WTC11 (cell line): ENCODE measurements around the gene CAPN3. TPM values are rescaled to one million over a fixed set of nuclear protein-coding genes. Genes with fewer than 3 reads are reported as not detected.

Experiments
- ATAC-seq: fragments of 200-7000 bp; cut with Tn5 transposase; 2 replicates; pipeline ENCODE4 v1.10.0; 2021; ENCODE audit warnings: mild to moderate bottlenecking, moderate library complexity
- CTCF ChIA-PET: fragments of 300-600 bp; sonication (Branson Sonifier 250); formaldehyde crosslinking; loops from one replicate; lab custom pipeline; 2021; ENCODE audit warnings: antibody characterized with exemption; lab: Charles Lee
- POLR2A ChIA-PET: fragments of 350-600 bp; sonication (Branson Sonifier 250); formaldehyde crosslinking; loops from one replicate; lab custom pipeline; 2021; ENCODE audit warnings: antibody characterized with exemption; lab: Charles Lee
- DNase-seq: peaks from one replicate; pipeline ENCODE4 v3.0.0; 2021; ENCODE audit warnings: low spot score
- H3K27ac Mint-ChIP-seq: 2 replicates; pipeline ENCODE4 v1.8.0; 2021; ENCODE audit warnings: mixed read lengths
- H3K27me3 Mint-ChIP-seq: 2 replicates; pipeline ENCODE4 v1.8.0; 2021; ENCODE audit warnings: low read depth, mild to moderate bottlenecking, moderate library complexity, mixed read lengths
- H3K36me3 Mint-ChIP-seq: 2 replicates; pipeline ENCODE4 v1.8.0; 2021; ENCODE audit warnings: mixed read lengths
- H3K4me1 Mint-ChIP-seq: 2 replicates; pipeline ENCODE4 v1.8.0; 2022; ENCODE audit warnings: mixed read lengths
- H3K4me3 Mint-ChIP-seq: 2 replicates; pipeline ENCODE4 v1.8.0; 2021; ENCODE audit warnings: mild to moderate bottlenecking, moderate library complexity, mixed read lengths
- H3K9me3 Mint-ChIP-seq: 2 replicates; pipeline ENCODE4 v1.8.0; 2021; ENCODE audit warnings: mixed read lengths
- EMX1 ChIP-seq: fragments of 250-450 bp; sonication (Bioruptor Pico); IDR thresholded peaks from 2 replicates; pipeline ENCODE4 v1.8.0; 2021; ENCODE audit warnings: mild to moderate bottlenecking
- GABPB1 ChIP-seq: sonication (generic); formaldehyde crosslinking; IDR thresholded peaks from 2 replicates; pipeline ENCODE4 v1.8.1; 2023; ENCODE audit warnings: mild to moderate bottlenecking, missing genetic modification reagents
- GTF2I ChIP-seq: fragments of 250-450 bp; sonication (Bioruptor Pico); conservative IDR thresholded peaks from 2 replicates; pipeline ENCODE4 v1.4.0; 2021; ENCODE audit warnings: mild to moderate bottlenecking
- HMGA2 ChIP-seq: fragments of 250-450 bp; sonication (Bioruptor Pico); IDR thresholded peaks from 2 replicates; pipeline ENCODE4 v1.4.0; 2021; ENCODE audit warnings: mild to moderate bottlenecking, moderate library complexity
- KAT7 ChIP-seq: sonication (generic); formaldehyde crosslinking; IDR thresholded peaks from 2 replicates; pipeline ENCODE4 v1.8.1; 2023; ENCODE audit warnings: missing genetic modification reagents, mild to moderate bottlenecking, borderline replicate concordance
- RORB ChIP-seq: fragments of 250-450 bp; sonication (Bioruptor Pico); IDR thresholded peaks from 2 replicates; pipeline ENCODE4 v1.9.0; 2021; ENCODE audit warnings: mild to moderate bottlenecking
- SMAD3 ChIP-seq: sonication (generic); formaldehyde crosslinking; IDR thresholded peaks from 2 replicates; pipeline ENCODE4 v1.8.0; 2022; ENCODE audit warnings: missing genetic modification reagents, mild to moderate bottlenecking, borderline replicate concordance
- ZNF219 ChIP-seq: sonication (generic); formaldehyde crosslinking; IDR thresholded peaks from 2 replicates; pipeline ENCODE4 v1.8.0; 2023; ENCODE audit warnings: missing genetic modification reagents, mild to moderate bottlenecking, borderline replicate concordance
- total RNA-seq: library from RNA; stranded (reverse); gene quantifications from 3 replicates; pipeline ENCODE4 v1.2.3, GENCODE V29; 2021
- TF ChIP-seq, protein P1 (sequence below): sonication (generic); formaldehyde crosslinking; IDR thresholded peaks from 2 replicates; pipeline ENCODE4 v1.8.0; 2023; ENCODE audit warnings: missing genetic modification reagents, mild to moderate bottlenecking, borderline replicate concordance
- TF ChIP-seq, protein P2 (sequence below): fragments of 250-450 bp; sonication (Bioruptor Pico); IDR thresholded peaks from 2 replicates; pipeline ENCODE4 v1.9.0; 2021; ENCODE audit warnings: mild to moderate bottlenecking, borderline replicate concordance
- TF ChIP-seq, protein P3 (sequence below): sonication (generic); formaldehyde crosslinking; IDR thresholded peaks from 2 replicates; pipeline ENCODE4 v1.8.1; 2023; ENCODE audit warnings: mild to moderate bottlenecking, missing genetic modification reagents, moderate library complexity
- TF ChIP-seq, protein P4 (sequence below): sonication (generic); formaldehyde crosslinking; IDR thresholded peaks from 2 replicates; pipeline ENCODE4 v1.8.1; 2023; ENCODE audit warnings: mild to moderate bottlenecking, missing genetic modification reagents, moderate library complexity
- TF ChIP-seq, protein P5 (sequence below): sonication (generic); formaldehyde crosslinking; IDR thresholded peaks from 2 replicates; pipeline ENCODE4 v1.8.0; 2023; ENCODE audit warnings: mild to moderate bottlenecking, missing genetic modification reagents
- TF ChIP-seq, protein P6 (sequence below): sonication (generic); formaldehyde crosslinking; IDR thresholded peaks from 2 replicates; pipeline ENCODE4 v1.8.1; 2022; ENCODE audit warnings: low read depth, missing genetic modification reagents, borderline replicate concordance

CAPN3 gene
- total RNA-seq, 1 experiment from 2014 or later = 0.70 TPM

DNA sequence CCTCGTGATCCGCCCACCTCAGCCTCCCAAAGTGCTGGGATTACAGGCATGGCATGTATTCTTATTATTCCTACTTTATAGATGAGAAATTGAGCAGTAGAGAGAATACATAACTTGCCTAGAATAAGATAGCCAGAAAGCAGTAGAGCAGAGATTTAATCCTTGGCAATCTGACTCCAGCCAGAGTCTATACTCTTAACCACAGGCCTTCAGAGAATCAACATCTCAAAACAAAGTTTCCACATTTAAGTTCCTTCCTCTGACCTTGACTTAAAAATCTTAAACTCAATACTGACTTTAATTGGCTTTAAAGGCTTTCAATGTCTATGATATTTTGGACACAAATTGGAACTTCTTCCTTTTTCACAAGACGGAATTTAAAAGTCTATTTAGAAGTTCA lies 94.5 kb downstream of the CAPN3 start:
- no peaks in the 10 kb centered on the region for H3K27me3 Mint-ChIP-seq
- DNase-seq (no peak), ATAC-seq (no peak)
- ChIA-PET POLR2A (interaction anchor here (0.7 kb wide), 2 partner anchors 41 to 113 kb away, joined by 3 to 4 read pairs; no protein-coding TSS in a partner anchor), CTCF (no interaction called here)
- H3K27ac Mint-ChIP-seq = no peak overlapping the region
- H3K9me3 Mint-ChIP-seq = no peaks in the 10 kb centered on the region
- no peak for TF ChIP-seq KAT7 (CRISPR knock-in tag)
- TF ChIP-seq, protein P1, sequence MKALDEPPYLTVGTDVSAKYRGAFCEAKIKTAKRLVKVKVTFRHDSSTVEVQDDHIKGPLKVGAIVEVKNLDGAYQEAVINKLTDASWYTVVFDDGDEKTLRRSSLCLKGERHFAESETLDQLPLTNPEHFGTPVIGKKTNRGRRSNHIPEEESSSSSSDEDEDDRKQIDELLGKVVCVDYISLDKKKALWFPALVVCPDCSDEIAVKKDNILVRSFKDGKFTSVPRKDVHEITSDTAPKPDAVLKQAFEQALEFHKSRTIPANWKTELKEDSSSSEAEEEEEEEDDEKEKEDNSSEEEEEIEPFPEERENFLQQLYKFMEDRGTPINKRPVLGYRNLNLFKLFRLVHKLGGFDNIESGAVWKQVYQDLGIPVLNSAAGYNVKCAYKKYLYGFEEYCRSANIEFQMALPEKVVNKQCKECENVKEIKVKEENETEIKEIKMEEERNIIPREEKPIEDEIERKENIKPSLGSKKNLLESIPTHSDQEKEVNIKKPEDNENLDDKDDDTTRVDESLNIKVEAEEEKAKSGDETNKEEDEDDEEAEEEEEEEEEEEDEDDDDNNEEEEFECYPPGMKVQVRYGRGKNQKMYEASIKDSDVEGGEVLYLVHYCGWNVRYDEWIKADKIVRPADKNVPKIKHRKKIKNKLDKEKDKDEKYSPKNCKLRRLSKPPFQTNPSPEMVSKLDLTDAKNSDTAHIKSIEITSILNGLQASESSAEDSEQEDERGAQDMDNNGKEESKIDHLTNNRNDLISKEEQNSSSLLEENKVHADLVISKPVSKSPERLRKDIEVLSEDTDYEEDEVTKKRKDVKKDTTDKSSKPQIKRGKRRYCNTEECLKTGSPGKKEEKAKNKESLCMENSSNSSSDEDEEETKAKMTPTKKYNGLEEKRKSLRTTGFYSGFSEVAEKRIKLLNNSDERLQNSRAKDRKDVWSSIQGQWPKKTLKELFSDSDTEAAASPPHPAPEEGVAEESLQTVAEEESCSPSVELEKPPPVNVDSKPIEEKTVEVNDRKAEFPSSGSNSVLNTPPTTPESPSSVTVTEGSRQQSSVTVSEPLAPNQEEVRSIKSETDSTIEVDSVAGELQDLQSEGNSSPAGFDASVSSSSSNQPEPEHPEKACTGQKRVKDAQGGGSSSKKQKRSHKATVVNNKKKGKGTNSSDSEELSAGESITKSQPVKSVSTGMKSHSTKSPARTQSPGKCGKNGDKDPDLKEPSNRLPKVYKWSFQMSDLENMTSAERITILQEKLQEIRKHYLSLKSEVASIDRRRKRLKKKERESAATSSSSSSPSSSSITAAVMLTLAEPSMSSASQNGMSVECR (CRISPR knock-in tag) = no peak
- TF ChIP-seq, protein P2, sequence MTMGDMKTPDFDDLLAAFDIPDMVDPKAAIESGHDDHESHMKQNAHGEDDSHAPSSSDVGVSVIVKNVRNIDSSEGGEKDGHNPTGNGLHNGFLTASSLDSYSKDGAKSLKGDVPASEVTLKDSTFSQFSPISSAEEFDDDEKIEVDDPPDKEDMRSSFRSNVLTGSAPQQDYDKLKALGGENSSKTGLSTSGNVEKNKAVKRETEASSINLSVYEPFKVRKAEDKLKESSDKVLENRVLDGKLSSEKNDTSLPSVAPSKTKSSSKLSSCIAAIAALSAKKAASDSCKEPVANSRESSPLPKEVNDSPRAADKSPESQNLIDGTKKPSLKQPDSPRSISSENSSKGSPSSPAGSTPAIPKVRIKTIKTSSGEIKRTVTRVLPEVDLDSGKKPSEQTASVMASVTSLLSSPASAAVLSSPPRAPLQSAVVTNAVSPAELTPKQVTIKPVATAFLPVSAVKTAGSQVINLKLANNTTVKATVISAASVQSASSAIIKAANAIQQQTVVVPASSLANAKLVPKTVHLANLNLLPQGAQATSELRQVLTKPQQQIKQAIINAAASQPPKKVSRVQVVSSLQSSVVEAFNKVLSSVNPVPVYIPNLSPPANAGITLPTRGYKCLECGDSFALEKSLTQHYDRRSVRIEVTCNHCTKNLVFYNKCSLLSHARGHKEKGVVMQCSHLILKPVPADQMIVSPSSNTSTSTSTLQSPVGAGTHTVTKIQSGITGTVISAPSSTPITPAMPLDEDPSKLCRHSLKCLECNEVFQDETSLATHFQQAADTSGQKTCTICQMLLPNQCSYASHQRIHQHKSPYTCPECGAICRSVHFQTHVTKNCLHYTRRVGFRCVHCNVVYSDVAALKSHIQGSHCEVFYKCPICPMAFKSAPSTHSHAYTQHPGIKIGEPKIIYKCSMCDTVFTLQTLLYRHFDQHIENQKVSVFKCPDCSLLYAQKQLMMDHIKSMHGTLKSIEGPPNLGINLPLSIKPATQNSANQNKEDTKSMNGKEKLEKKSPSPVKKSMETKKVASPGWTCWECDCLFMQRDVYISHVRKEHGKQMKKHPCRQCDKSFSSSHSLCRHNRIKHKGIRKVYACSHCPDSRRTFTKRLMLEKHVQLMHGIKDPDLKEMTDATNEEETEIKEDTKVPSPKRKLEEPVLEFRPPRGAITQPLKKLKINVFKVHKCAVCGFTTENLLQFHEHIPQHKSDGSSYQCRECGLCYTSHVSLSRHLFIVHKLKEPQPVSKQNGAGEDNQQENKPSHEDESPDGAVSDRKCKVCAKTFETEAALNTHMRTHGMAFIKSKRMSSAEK (CRISPR knock-in tag) = no peak
- no peak for TF ChIP-seq EMX1 (CRISPR knock-in tag)
- no peak for TF ChIP-seq HMGA2 (CRISPR knock-in tag)
- TF ChIP-seq GABPB1 (CRISPR knock-in tag) = no peak
- TF ChIP-seq, protein P3, sequence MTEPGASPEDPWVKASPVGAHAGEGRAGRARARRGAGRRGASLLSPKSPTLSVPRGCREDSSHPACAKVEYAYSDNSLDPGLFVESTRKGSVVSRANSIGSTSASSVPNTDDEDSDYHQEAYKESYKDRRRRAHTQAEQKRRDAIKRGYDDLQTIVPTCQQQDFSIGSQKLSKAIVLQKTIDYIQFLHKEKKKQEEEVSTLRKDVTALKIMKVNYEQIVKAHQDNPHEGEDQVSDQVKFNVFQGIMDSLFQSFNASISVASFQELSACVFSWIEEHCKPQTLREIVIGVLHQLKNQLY (CRISPR knock-in tag) = no peak
- no peak for TF ChIP-seq GTF2I (CRISPR knock-in tag)
- TF ChIP-seq, protein P4, sequence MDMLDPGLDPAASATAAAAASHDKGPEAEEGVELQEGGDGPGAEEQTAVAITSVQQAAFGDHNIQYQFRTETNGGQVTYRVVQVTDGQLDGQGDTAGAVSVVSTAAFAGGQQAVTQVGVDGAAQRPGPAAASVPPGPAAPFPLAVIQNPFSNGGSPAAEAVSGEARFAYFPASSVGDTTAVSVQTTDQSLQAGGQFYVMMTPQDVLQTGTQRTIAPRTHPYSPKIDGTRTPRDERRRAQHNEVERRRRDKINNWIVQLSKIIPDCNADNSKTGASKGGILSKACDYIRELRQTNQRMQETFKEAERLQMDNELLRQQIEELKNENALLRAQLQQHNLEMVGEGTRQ (CRISPR knock-in tag) = no peak
- no peak for TF ChIP-seq ZNF219 (CRISPR knock-in tag)
- TF ChIP-seq, protein P5, sequence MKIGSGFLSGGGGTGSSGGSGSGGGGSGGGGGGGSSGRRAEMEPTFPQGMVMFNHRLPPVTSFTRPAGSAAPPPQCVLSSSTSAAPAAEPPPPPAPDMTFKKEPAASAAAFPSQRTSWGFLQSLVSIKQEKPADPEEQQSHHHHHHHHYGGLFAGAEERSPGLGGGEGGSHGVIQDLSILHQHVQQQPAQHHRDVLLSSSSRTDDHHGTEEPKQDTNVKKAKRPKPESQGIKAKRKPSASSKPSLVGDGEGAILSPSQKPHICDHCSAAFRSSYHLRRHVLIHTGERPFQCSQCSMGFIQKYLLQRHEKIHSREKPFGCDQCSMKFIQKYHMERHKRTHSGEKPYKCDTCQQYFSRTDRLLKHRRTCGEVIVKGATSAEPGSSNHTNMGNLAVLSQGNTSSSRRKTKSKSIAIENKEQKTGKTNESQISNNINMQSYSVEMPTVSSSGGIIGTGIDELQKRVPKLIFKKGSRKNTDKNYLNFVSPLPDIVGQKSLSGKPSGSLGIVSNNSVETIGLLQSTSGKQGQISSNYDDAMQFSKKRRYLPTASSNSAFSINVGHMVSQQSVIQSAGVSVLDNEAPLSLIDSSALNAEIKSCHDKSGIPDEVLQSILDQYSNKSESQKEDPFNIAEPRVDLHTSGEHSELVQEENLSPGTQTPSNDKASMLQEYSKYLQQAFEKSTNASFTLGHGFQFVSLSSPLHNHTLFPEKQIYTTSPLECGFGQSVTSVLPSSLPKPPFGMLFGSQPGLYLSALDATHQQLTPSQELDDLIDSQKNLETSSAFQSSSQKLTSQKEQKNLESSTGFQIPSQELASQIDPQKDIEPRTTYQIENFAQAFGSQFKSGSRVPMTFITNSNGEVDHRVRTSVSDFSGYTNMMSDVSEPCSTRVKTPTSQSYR = no peak
- TF ChIP-seq, protein P6, sequence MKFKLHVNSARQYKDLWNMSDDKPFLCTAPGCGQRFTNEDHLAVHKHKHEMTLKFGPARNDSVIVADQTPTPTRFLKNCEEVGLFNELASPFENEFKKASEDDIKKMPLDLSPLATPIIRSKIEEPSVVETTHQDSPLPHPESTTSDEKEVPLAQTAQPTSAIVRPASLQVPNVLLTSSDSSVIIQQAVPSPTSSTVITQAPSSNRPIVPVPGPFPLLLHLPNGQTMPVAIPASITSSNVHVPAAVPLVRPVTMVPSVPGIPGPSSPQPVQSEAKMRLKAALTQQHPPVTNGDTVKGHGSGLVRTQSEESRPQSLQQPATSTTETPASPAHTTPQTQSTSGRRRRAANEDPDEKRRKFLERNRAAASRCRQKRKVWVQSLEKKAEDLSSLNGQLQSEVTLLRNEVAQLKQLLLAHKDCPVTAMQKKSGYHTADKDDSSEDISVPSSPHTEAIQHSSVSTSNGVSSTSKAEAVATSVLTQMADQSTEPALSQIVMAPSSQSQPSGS (CRISPR knock-in tag) = no peak
- TF ChIP-seq RORB (CRISPR knock-in tag) = no peak
- TF ChIP-seq SMAD3 (CRISPR knock-in tag) = no peak
- no peak overlapping the region for H3K4me3 Mint-ChIP-seq
- peaks cover 22% of the 10 kb centered on the region for H3K36me3 Mint-ChIP-seq
- H3K4me1 Mint-ChIP-seq = peaks cover 23% of the 10 kb centered on the region
